Measurements from ENCODE around the gene OTOG.

The OTOG gene

GRCh38 chr11:17528906-17529843 is 17.9 kb upstream of the OTOG start:
- Mint-ChIP-seq H3K4me3 (no peak overlapping the region), H3K27me3 (no peaks in the 10 kb centered on the region), H3K9me3 (no peaks in the 10 kb centered on the region), H3K27ac (no peak overlapping the region), H3K36me3 (no peaks in the 10 kb centered on the region), H3K4me1 (no peaks in the 10 kb centered on the region)

- no peak overlapping the region for H3K27ac Mint-ChIP-seq
- H3K27me3 Mint-ChIP-seq: no peaks in the 10 kb centered on the region
- H3K36me3 Mint-ChIP-seq: no peaks in the 10 kb centered on the region
- no peaks in the 10 kb centered on the region for H3K9me3 Mint-ChIP-seq
- no peak overlapping the region for H3K4me3 Mint-ChIP-seq
- no peaks in the 10 kb centered on the region for H3K4me1 Mint-ChIP-seq
These were observed 17.2 kb upstream of the OTOG start for GRCh38 chr11:17529844-17530185.

GRCh38 chr11:17531071-17531600 is 15.9 kb upstream of the OTOG start:
- no peaks in the 10 kb centered on the region for H3K36me3 Mint-ChIP-seq
- H3K27ac Mint-ChIP-seq: no peak overlapping the region
- H3K4me3 Mint-ChIP-seq: no peak overlapping the region
- no peaks in the 10 kb centered on the region for H3K27me3 Mint-ChIP-seq
- no peaks in the 10 kb centered on the region for H3K9me3 Mint-ChIP-seq
- no peaks in the 10 kb centered on the region for H3K4me1 Mint-ChIP-seq

- Mint-ChIP-seq H3K27me3 (no peaks in the 10 kb centered on the region), H3K4me3 (no peak overlapping the region), H3K9me3 (no peaks in the 10 kb centered on the region), H3K36me3 (no peaks in the 10 kb centered on the region), H3K27ac (no peak overlapping the region), H3K4me1 (no peaks in the 10 kb centered on the region)
These were observed 15.4 kb upstream of the OTOG start for GRCh38 chr11:17531636-17532113.

GRCh38 chr11:17532784-17533183 is 14.3 kb upstream of the OTOG start:
- H3K4me3 Mint-ChIP-seq: no peak overlapping the region
- no peak overlapping the region for H3K27ac Mint-ChIP-seq
- H3K36me3 Mint-ChIP-seq: no peaks in the 10 kb centered on the region
- H3K27me3 Mint-ChIP-seq: no peaks in the 10 kb centered on the region
- no peaks in the 10 kb centered on the region for H3K9me3 Mint-ChIP-seq
- no peaks in the 10 kb centered on the region for H3K4me1 Mint-ChIP-seq

- no peaks in the 10 kb centered on the region for H3K9me3 Mint-ChIP-seq
- no peaks in the 10 kb centered on the region for H3K27me3 Mint-ChIP-seq
- H3K4me3 Mint-ChIP-seq: no peak overlapping the region
- H3K4me1 Mint-ChIP-seq: no peaks in the 10 kb centered on the region
- no peaks in the 10 kb centered on the region for H3K36me3 Mint-ChIP-seq
- H3K27ac Mint-ChIP-seq: no peak overlapping the region
These were observed 13.7 kb upstream of the OTOG start for GRCh38 chr11:17533341-17533740.

- no peak overlapping the region for H3K4me3 Mint-ChIP-seq
- H3K9me3 Mint-ChIP-seq: no peaks in the 10 kb centered on the region
- H3K4me1 Mint-ChIP-seq: no peaks in the 10 kb centered on the region
- H3K36me3 Mint-ChIP-seq: no peaks in the 10 kb centered on the region
- H3K27ac Mint-ChIP-seq: no peak overlapping the region
- no peaks in the 10 kb centered on the region for H3K27me3 Mint-ChIP-seq
These were observed 13.2 kb upstream of the OTOG start for GRCh38 chr11:17533778-17534415.

- Mint-ChIP-seq H3K27ac (no peak overlapping the region), H3K27me3 (no peaks in the 10 kb centered on the region)
These were observed 11.6 kb upstream of the OTOG start for GRCh38 chr11:17535488-17535887.

GRCh38 chr11:17537261-17537660 is 9.8 kb upstream of the OTOG start:
- H3K9me3 Mint-ChIP-seq: no peaks in the 10 kb centered on the region
- H3K4me1 Mint-ChIP-seq: no peaks in the 10 kb centered on the region
- no peaks in the 10 kb centered on the region for H3K36me3 Mint-ChIP-seq
- no peak overlapping the region for H3K27ac Mint-ChIP-seq
- no peak overlapping the region for H3K4me3 Mint-ChIP-seq
- H3K27me3 Mint-ChIP-seq: no peaks in the 10 kb centered on the region

More at GRCh38 chr11:17535488-17535887, 11.6 kb upstream of the OTOG start:
- Mint-ChIP-seq H3K4me1 (no peaks in the 10 kb centered on the region), H3K36me3 (no peaks in the 10 kb centered on the region), H3K9me3 (no peaks in the 10 kb centered on the region), H3K4me3 (no peak overlapping the region)

GRCh38 chr11:17538054-17538453 is 9.0 kb upstream of the OTOG start:
- H3K9me3 Mint-ChIP-seq: no peaks in the 10 kb centered on the region
- no peak overlapping the region for H3K27ac Mint-ChIP-seq
- no peak overlapping the region for H3K4me3 Mint-ChIP-seq
- H3K4me1 Mint-ChIP-seq: no peaks in the 10 kb centered on the region
- H3K36me3 Mint-ChIP-seq: no peaks in the 10 kb centered on the region
- no peaks in the 10 kb centered on the region for H3K27me3 Mint-ChIP-seq

GRCh38 chr11:17538731-17539130 is 8.3 kb upstream of the OTOG start:
- H3K9me3 Mint-ChIP-seq: no peaks in the 10 kb centered on the region
- no peaks in the 10 kb centered on the region for H3K36me3 Mint-ChIP-seq
- no peak overlapping the region for H3K27ac Mint-ChIP-seq
- H3K4me1 Mint-ChIP-seq: no peaks in the 10 kb centered on the region
- H3K4me3 Mint-ChIP-seq: no peak overlapping the region
- peaks cover 1% of the 10 kb centered on the region for H3K27me3 Mint-ChIP-seq

- no peaks in the 10 kb centered on the region for H3K4me1 Mint-ChIP-seq
- H3K9me3 Mint-ChIP-seq: no peaks in the 10 kb centered on the region
- no peaks in the 10 kb centered on the region for H3K36me3 Mint-ChIP-seq
- peaks cover 10% of the 10 kb centered on the region for H3K27me3 Mint-ChIP-seq
- H3K4me3 Mint-ChIP-seq: no peak overlapping the region
- H3K27ac Mint-ChIP-seq: no peak overlapping the region
These were observed 6.3 kb upstream of the OTOG start for GRCh38 chr11:17540807-17541206.

GRCh38 chr11:17541330-17541885 is 5.7 kb upstream of the OTOG start:
- Mint-ChIP-seq H3K27me3 (peaks cover 11% of the 10 kb centered on the region), H3K9me3 (no peaks in the 10 kb centered on the region), H3K4me3 (no peak overlapping the region), H3K4me1 (no peaks in the 10 kb centered on the region), H3K27ac (no peak overlapping the region), H3K36me3 (no peaks in the 10 kb centered on the region)

GRCh38 chr11:17542249-17542648 is 4.8 kb upstream of the OTOG start:
- Mint-ChIP-seq H3K36me3 (no peaks in the 10 kb centered on the region), H3K9me3 (no peaks in the 10 kb centered on the region), H3K4me1 (no peaks in the 10 kb centered on the region), H3K4me3 (no peak overlapping the region), H3K27me3 (peaks cover 18% of the 10 kb centered on the region), H3K27ac (no peak overlapping the region)

- Mint-ChIP-seq H3K36me3 (no peaks in the 10 kb centered on the region), H3K4me3 (no peak overlapping the region), H3K27ac (no peak overlapping the region), H3K9me3 (no peaks in the 10 kb centered on the region), H3K27me3 (peaks cover 22% of the 10 kb centered on the region), H3K4me1 (no peaks in the 10 kb centered on the region)
These were observed 4.0 kb upstream of the OTOG start for GRCh38 chr11:17543041-17543440.

Measured in activated naive CD4-positive, alpha-beta T cell treated with anti-CD3 and anti-CD28 coated beads, Interleukin-2, amount 50 U/mL, for 24 hours (primary cell).